GM21528 (cell line): ENCODE measurements around the gene WNK2.

Experiments used
- ATAC-seq: cut with Tn5 transposase; IDR thresholded peaks from one replicate; pipeline ENCODE4 v1.9.1; 2021; ENCODE audit warnings: mild to moderate bottlenecking, moderate library complexity; ENCODE audit not compliant: unreplicated experiment, low FRiP score

Gene WNK2

DNA sequence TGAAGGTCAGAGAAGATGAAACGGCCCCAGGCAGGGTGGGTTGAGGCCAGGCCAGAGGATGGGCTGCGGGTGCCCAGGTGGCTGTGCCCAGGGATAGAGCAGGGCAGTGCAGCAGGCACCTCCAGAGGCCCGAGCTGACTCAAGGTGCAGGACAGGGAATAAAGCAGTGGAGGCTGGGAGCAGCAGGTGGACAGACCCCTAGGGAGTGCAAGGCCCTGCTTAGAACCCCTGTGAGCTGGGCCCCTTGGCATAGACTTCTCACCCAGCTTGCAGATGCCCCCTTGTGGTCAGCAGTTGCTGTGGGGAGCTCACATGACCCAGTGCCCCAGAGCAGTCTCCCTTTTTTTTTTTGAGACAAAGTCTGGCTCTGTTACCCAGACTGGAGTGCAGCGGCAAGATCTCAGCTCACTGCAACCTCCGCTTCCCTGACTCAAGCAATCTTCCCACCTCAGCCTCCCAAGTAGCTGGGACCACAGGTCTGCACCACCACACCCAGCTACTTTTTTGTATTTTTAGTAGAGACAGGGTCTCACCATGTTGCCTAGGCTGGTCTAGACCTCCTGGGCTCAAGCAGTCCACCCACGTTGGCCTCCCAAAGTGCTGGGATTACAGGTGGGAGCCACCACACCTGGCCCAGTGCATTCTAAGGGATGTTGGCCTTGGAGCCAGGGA lies 118.8 kb downstream of the WNK2 start:
- ATAC-seq = no peak

DNA sequence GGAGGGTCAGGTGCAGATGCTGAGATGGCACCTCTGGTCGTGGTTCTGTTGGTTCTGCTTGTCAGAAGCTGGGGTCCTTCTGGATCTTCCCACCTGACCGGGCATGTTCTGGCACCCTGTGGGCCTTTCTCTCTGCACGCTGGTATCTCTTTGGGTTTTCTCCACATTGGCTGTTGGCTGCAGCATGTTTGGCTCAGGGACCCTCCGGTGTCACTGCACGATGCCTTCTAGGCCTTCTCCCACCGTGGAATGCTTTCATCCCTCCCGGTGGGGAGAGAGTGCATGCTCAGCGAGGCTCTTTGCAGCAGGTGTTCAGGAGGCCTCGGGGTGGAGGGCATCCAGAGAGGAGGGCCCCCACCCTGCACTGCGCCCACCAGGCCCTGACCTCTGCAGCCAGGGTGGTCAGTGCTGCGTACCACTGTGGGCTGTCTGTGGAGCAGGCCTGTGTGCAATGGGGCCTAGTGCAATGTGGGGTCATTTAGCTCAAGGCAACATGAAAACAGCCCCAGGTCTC lies 119.4 kb downstream of the WNK2 start:
- ATAC-seq = no peak

DNA sequence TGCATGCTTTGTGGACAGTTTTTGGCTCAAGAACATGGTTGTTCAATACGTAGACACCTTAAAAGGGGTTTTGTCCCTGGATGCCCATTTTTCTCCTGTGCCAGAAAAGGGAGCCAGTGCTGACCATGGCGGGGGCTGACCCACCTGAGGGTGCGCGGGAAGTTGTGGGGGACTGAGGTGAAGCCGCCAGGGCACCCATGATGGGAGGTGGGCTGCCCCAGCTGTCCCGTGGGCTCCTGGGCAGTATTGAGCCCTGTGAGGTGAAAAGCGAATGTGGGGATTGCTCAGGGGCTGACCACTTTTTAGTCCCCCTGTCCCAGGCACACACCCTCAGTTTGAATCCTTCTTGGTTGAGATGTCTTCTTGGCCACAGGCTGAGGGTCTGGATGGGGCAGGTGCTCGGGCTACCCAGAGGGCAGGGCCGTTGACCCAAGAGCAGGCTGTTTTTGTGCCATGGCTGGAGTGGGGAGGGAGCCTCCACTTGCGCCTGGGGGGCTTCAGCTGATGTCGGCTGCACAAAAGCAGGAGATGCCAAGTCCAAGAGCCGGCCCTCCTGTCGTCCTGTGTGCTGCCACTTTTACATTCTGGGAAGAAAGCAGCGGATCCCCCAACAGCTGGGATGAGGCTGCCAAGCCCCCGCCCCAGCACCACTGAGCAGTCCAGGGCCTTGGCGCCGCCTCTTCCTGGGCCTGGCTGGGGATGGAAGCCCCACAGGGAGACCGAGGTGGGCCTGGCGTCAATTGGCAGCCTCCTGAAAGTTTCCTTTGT lies 120.1 kb downstream of the WNK2 start:
- no peak for ATAC-seq

DNA sequence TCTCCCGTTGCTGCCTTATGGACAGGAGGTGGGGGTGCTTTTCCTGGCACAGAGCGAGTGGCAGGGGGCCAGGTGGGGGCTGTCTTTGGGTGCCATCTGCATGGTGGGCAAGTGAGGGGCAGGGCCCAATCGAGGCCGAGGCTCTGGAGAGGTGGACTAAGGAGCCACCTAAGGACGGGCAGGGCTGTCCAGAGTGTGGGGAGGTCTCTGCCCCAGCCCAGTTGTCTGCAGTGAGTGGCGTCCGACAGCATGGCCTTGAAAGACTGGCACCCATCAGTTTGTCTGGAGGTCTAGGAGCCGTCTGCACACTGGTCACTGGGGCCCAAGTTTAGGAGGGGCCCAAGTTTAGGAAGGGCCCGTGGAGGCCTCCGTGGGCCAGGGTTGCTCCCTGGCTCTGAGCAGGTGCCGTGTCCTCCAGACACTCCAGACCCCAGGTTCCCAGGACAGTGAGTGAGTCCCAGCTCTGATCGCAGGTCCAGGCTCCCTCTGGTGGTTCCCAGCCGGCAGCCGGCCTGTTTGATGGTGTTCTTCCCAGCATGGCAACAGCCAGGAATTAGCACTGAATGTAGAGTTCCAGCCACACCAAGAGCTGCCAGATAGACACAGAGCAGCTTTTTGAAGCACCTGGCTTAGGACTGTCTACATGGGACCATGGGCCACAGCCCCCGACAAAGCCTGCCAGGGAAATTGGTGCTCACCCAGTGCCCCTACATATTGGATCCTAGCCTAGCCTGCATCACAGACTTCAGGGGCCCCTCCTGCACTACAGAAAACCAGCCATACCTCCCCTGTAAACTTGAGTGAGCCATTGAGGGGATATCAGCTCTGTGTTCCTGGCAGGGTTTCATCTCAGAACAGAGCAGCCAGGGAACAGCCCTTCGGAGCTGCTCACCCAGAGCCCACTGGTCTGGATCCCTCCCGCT lies 120.9 kb downstream of the WNK2 start:
- ATAC-seq = no peak

DNA sequence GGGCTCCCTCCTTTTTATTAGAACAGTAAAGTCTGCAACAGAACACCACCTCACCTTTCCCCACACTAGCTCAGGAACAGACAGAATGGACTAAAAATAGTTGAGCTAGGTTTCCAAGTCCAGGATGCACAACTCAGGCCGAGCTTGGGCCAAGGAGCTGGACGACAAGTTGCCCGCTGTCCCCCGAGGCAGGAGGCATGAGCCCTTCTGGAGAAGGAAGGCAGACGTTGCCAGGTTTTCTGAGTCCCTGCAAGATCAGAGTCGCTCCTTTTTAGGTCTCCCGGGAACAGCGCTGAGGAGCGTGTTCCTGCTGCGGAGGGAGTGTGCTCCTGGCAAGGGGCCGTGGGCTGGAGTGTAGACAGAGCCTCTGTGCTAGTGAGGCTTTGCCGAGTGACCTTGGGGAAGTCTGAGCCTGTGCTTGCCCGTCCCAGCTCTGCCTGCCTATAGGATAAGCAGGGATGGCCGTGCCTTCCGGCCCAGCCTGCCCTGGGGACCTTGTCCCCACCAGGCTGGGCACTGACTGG lies 121.6 kb downstream of the WNK2 start:
- ATAC-seq = no peak

DNA sequence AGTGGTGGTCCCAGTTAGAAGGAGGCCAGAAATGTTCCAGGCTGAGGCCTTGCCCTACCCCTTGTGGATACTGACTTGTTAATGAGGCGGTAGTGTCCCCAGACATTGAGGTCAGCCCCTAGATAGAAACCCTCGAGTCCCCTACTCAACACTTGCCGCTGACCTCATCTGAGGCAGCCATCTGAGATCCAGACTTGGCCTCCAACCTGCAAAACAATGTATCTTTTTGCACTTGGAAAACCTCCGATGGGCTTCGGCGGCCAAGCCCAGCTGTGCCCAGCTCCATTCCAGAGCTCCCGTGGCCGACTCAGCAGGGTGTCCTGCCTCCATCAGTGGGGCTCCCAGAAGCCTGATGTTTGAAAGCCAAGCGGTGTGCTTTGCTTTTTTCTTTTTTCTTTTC lies 122.1 kb downstream of the WNK2 start:
- ATAC-seq = no peak

DNA sequence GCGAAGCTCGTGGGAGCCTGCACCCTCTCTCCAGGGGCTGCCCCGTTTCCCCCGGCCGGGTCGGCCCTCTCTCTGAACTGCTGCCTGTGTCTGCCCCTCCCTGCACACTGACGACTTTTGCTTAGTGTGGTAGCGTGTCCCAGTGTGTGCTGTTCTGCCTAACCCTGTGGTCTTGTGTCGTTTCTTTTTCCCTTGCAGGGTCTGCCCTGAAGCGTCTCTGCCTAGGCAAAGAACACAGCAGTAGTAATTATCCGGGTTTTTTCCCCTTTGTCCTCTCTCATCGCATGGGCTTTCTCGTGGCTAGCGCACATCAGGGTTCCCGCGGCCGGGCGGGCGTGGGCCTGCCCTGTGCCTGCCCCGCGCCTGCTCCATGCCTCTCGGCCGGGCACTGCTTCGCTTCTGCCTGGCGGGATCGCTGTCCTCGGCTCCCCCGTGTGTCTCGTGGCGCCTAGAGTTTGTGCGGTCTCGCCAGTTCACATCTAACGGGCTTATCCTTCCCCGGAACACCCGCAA lies 122.7 kb downstream of the WNK2 start:
- ATAC-seq = no peak

DNA sequence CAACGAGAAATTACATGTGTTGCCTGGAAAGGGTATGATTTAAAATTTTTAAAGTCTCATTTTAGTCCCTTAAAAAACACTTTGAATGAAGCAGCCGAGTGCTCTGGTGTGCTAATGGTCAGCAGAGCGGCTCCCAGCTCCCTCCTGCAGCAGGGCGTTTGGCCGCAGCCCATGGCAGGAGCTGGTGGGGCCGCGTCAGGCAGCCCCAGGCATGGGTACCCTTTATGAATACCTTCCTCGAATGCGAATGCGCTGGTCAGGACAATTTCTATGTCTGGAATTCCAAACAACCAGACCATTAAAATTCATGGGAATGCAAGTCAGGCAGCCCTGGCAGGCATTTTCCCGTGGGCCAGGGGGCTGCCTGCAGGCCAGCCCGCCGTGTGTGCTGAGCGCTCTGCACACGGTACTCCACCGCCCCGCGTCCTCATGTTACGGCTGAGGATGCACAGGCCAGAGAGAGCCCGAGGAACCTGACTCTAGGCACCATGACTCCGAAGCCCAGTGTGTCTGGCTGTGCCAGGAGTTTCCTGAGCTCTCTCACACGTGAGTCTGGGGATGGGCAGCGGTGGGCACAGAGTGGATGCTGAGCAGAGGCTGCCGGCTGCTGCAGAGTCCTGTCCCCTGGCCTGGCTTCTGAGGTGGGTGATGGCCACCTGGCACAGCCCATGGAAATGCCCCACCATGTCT lies 123.7 kb downstream of the WNK2 start:
- ATAC-seq = no peak

DNA sequence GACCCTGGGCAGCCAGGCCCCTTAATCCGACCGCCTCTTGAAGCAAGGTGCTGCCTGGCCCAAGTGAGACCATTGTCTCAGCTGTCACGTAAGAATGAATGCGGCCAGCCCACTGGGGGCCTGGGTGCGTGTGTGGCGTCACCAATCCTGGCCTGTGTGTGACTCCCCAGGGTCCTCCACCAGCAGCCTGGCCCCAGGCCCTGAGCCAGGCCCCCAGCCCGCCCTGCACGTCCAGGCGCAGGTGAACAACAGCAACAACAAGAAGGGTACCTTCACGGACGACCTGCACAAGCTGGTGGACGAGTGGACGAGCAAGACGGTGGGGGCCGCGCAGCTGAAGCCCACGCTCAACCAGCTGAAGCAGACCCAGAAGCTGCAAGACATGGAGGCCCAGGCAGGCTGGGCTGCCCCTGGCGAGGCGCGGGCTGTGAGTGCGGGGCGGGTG lies 124.2 kb downstream of the WNK2 start:
- ATAC-seq = no peak

DNA sequence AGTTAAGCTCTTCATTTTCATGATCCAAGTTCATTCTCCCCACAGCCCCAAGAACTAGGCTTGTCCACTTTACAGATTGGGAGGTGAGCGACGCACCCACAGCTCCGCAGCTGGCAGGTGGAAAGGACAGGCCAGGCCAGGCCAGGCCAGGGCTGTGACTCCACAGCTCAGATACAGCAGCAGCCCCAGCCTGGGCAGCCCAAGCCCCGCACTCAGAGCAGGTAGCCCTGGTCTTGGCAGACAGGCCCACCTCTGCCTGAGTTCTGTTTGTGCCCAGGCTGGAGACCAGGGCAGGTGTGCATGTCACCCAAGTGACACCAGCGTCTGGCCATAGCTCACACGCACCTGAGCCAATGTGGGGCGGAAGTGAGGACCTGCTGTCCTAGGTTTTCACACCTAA lies 124.7 kb downstream of the WNK2 start:
- no peak for ATAC-seq

DNA sequence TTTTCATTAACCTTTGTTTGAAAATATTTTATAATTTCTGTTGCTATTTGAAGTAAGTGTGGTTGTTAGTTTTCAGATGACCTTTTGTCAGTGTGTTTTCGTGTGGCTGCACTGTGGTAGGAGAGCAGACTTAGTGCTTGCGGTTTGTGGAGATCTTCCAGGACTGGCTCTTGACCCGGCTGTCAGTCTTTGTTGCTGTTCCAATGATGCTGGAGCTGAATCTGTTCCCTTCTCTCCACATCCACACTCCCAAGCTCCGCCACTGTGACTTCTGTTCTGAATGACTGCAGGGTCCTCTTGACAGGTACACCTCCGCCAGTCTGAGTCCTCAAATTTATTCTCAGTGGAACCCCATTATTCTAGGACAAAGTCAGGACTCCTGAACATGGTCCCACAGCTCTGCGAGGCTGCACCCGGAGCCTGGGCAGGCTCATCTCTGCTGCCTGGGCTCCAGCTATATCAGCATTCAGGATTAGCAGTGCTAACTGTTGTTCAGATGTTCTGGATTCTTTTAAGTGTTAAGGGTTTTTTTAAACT lies 126.0 kb downstream of the WNK2 start:
- no peak for ATAC-seq

DNA sequence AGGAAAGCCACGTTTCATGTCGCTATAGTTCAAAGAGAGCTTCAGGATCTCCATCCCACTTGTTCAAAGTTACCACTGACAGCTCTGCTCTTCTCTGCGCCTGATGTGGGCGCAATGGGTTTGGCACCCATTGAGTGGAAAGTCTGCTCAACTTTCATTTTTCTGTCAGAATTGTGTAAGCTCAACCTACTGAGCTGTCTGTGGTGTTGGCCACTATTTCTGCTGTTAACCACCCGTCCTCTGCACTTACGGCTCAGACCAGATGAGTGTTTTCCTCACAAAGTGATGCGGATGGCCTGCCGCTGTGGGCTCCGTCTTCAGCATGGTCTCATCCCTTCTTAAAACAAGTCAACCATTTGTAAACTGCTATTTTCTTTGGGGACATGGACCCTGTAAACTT lies 131.2 kb downstream of the WNK2 start:
- no peak for ATAC-seq

DNA sequence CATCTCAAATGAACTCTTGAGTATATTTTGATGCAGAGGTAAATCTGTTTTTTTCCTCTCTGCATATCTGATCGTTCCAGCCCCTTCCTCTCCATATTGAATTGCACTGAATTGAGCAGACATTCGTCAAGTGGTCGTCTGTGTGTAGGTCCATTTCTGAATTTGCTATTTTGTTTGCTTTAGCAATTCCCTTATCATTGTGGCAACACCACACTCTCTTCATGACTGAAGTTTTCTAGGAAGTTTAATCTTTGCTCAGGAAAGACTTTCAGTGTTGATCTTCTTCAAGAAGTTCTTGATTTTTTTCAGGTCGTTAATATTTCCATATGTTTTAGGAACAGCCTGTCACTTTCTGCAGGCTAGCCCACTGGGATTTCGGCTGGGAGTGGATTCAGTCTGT lies 132.0 kb downstream of the WNK2 start:
- no peak for ATAC-seq

DNA sequence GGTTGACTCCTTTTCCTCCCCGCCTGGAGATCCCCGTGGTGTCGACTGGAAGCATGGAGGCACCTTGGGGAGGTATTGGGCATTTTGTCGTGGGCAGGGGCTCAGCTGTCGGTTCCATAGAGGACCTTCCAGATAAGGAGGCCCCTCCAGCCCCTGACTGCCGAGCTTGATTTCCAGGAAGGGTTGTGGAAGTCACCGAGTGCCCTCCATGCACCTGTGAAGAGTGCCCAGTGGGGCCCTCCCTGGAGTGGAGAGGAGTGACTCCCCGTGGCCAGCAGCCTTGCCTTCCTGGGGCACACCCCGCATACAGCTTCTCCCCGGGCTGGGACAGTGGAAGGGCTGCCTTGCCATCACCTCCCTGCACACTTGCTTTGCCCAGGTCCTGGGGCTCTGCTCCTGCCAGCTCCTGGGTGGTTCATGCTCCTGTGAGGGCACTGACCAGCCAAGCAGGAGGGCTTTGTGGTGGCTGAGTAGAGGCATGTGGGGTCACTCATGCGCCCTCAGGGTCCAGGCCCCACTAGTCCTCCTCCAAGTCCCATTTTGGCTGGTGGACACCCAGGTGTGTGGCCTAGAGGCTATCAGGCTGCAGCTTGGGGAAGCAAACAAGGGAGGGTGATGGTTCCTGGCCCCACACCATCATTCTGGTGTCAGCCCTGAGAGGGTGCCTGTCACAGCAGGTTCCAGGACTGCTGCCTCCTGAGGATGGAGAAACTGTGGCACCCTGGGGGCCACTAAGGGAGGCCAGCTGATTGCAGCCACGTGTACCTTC lies 133.0 kb downstream of the WNK2 start:
- no peak for ATAC-seq

DNA sequence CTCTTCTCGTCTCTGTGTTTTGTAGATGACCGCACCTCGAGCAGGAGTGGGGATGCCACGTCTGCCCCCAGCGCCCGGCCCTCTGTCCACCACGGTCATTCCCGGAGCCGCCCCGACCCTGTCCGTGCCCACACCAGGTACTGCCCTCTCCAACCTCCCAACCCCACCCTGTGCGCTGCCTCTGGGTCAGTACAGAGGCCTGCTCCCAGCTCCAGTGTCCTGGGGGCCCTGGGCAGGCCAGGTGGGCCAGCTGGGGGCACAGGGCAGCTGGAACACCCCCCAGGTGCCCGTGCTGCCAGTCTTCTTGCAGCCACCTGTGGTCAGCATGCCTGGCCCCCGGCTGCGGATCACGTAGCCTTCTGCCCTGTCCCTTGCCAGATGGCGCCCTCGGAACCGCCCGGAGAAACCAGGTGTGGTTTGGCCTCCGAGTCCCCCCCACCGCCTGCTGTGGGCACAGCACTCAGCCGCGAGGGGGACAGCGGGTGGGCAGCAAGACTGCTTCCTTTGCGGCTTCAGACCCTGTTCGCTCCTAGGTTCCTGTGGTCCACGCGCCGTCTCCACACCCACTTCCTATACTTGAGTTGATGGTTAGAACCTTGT lies 133.7 kb downstream of the WNK2 start:
- no peak for ATAC-seq

DNA sequence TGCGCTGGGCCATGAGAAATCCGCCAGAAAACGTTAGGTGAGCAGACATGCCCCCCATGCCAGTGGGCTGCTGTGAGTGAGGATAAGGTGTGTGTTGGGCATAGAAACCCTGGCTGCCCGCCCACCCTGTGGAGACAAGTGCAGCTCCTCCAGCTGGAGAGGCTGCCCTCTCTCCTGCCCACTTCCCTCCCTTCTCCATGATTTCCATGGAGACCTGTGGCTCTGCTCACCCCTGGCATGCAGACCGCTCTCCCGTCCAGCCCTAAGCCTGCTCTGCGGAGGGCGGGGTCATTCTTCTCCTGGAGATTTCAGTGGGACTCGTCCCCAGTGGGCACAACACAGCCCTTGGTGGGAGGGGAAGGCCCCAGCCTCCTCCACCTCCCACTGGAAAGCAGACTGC lies 134.5 kb downstream of the WNK2 start:
- ATAC-seq = no peak

DNA sequence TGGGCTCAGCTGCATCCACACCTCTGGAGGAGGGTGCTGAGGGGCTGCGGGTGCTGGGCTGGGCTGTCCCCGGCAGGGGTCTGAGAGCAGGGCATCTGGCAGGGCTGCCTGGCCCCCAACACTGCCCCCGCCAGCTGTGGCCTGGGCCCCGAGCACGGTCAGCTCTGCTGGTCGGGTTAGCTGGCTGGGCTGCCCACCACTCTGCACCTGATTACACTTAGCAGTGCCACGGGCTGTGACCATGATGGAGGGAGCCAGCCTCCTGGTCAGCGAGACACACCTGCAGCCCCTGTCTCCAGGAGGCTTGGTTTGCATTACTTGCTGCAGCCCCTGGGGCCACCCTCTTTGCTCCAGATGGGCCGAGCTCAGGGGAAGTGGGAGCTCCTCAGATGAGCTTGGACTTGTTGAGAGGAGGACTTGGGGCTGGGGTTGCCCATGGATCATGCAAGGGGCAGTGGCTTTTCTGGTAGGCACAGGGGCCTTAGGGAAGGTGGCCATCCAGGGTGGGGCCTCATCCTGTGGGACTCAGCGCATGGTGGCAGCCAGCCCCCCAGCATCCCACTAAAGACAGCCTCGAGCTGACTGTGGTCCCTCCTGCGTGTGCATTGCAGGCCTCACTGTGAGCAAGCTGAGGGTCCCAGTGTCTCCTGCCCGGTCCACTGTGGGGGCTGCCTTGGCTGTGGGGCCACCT lies 135.5 kb downstream of the WNK2 start:
- no peak for ATAC-seq

DNA sequence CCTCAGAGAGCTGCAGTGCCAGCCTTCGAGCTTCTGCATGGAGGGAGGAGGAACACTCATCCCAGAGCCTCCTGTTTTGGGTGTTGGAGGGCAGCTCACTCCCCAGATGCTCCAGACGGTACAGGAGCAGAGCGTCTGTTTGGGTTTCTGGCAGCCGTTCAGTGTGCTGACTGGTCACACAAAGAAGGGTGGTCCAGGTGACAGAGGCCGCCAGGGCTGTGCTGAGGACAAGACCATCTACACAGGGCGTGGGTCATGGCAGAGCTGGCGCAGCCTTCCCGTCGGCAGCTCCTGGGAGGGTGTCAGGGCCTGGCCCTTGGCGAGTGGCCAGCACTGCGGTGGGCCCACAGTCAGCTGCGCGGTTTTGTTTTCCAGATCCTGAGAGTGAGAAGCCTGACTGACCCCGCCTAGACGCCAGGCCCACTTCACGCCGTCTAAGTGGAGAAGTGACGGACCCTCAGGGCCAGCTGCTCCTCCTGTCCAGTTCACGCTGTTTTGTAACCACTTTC lies 136.1 kb downstream of the WNK2 start:
- no peak for ATAC-seq
